IMR-90 (cell line): ENCODE data around the gene KRI1.

Experiments used
- BHLHE40 ChIP-seq: fragments of 150-350 bp; IDR thresholded peaks from 2 replicates; pipeline ENCODE4 v1.6.1; 2016; ENCODE audit warnings: mild to moderate bottlenecking, low read depth, low read length
- CHD1 ChIP-seq: IDR thresholded peaks from 2 replicates; pipeline ENCODE4 v1.6.1; 2012; ENCODE audit warnings: low read depth, low read length, improper control_type of control experiment
- CTCF ChIP-seq: conservative IDR thresholded peaks from 2 replicates; pipeline ENCODE4 v1.5.1; 2012; ENCODE audit warnings: mild to moderate bottlenecking, low read depth, low read length, improper control_type of control experiment
- RAD21 ChIP-seq: IDR thresholded peaks from 2 replicates; pipeline ENCODE4 v1.6.1; 2012; ENCODE audit warnings: low read length, improper control_type of control experiment

DNA sequence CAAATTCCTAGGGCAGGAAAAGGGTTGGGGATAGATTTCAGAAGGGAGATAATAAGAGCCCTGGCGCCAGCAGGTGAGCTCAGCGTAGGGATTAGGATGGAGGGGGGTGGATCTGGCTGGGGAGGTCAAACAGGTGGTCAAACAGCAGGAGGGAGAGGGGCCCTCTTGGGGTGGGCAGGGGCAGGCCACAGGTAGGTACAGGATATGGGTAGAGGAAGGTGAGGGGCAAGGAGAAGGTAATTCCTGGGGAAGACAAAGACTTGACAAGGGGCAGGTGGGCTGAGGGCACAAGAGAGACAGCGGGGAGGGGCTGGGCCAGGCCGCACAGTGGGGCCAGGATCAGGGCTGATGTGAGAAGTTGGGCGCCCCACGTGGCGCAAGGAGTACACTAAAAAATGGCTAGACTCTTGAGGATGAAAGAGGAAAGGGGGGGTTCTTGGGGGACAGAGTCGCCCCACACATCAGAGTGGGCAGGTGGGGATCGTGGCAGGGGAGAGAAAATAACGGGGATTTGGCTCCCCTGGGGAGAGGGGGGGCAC lies 713 bp downstream of the KRI1 start:
- TF ChIP-seq CHD1 (no peak), RAD21 (peak; percentile 34; the same call in 1 of the 2 replicates), CTCF (peak; percentile 35), BHLHE40 (no peak)
